CD8-positive, alpha-beta memory T cell (primary cell): Measurements from ENCODE around the gene FGF13. TPM values are rescaled to one million over a fixed set of nuclear protein-coding genes. Genes with fewer than 3 reads are reported as not detected.

ENCODE experiments used
- CTCF ChIA-PET: fragments of 350-600 bp; sonication (Branson Sonifier 250); formaldehyde crosslinking; loops from one replicate; lab custom pipeline; 2021; ENCODE audit warnings: antibody characterized with exemption; lab: Charles Lee
- POLR2A ChIA-PET: fragments of 350-600 bp; sonication (Branson Sonifier 250); formaldehyde crosslinking; loops from one replicate; lab custom pipeline; 2021; ENCODE audit warnings: antibody characterized with exemption; lab: Charles Lee
- DNase-seq, 5 donors: peaks; one replicate each; pipeline versions ENCODE4 v3.0.0 to v3.0.0-alpha.2; 2020 to 2022; ENCODE audit warnings: mixed read lengths in 1 of 5
- H3K27ac ChIP-seq: one replicate; pipeline ENCODE4 v1.7.0; 2013; ENCODE audit warnings: low read depth, mild to moderate bottlenecking, low read length, moderate library complexity
- H3K27me3 ChIP-seq: 2 replicates; pipeline ENCODE4 v1.7.0; 2013; ENCODE audit warnings: low read length, mild to moderate bottlenecking; ENCODE audit not compliant: insufficient read depth, poor library complexity, severe bottlenecking
- H3K36me3 ChIP-seq: 2 replicates; pipeline ENCODE4 v1.7.0; 2013; ENCODE audit warnings: mild to moderate bottlenecking, low read length, moderate library complexity; ENCODE audit not compliant: insufficient read depth
- H3K4me1 ChIP-seq: 2 replicates; pipeline ENCODE4 v1.7.0; 2013; ENCODE audit warnings: mild to moderate bottlenecking, low read length, moderate library complexity; ENCODE audit not compliant: insufficient read depth
- H3K4me3 ChIP-seq: 2 replicates; pipeline ENCODE4 v1.7.0; 2013; ENCODE audit warnings: mild to moderate bottlenecking, low read length
- H3K9me3 ChIP-seq: 2 replicates; pipeline ENCODE4 v1.7.0; 2013; ENCODE audit warnings: mild to moderate bottlenecking, low read length
- H3K27ac Mint-ChIP-seq, 8 donors: one replicate each; pipeline ENCODE4 v1.8.0; 2020 to 2021; ENCODE audit warnings: mixed read lengths in 8 of 8, mild to moderate bottlenecking in 6 of 8, inconsistent platforms in 3 of 8, moderate library complexity in 3 of 8
- H3K27me3 Mint-ChIP-seq, 2 donors: one replicate each; pipeline ENCODE4 v1.8.0; 2020 to 2021; ENCODE audit warnings: mixed read lengths in 2 of 2, mild to moderate bottlenecking in 1 of 2, moderate library complexity in 1 of 2
- H3K36me3 Mint-ChIP-seq, 3 donors: one replicate each; pipeline ENCODE4 v1.8.0; 2020 to 2021; ENCODE audit warnings: mixed read lengths in 3 of 3, inconsistent platforms in 1 of 3, mild to moderate bottlenecking in 1 of 3
- H3K4me1 Mint-ChIP-seq, 3 donors: one replicate each; pipeline ENCODE4 v1.8.0; 2020 to 2021; ENCODE audit warnings: mixed read lengths in 3 of 3, inconsistent platforms in 1 of 3, mild to moderate bottlenecking in 1 of 3
- H3K4me3 Mint-ChIP-seq, 7 donors: one replicate each; pipeline ENCODE4 v1.8.0; 2020 to 2021; ENCODE audit warnings: mixed read lengths in 7 of 7, mild to moderate bottlenecking in 6 of 7, moderate library complexity in 4 of 7, inconsistent platforms in 2 of 7
- H3K9me3 Mint-ChIP-seq, 5 donors: one replicate each; pipeline ENCODE4 v1.8.0; 2020 to 2022; ENCODE audit warnings: mixed read lengths in 5 of 5, mild to moderate bottlenecking in 3 of 5, moderate library complexity in 2 of 5, inconsistent platforms in 1 of 5
- polyA plus RNA-seq: library from polyadenylated mRNA; unstranded; fragments of 300-500 nt; fragmentation: Illumina TruSeq; gene quantifications from one replicate; pipeline ENCODE4 v1.2.3, GENCODE V29; 2021
- total RNA-seq, 2 experiments: library from RNA; stranded (reverse); gene quantifications; one replicate each; pipeline ENCODE4 v1.2.3, GENCODE V29; 2021

Gene FGF13
- total and polyA plus RNA-seq, 3 experiments from 2014 or later: not detected

DNA sequence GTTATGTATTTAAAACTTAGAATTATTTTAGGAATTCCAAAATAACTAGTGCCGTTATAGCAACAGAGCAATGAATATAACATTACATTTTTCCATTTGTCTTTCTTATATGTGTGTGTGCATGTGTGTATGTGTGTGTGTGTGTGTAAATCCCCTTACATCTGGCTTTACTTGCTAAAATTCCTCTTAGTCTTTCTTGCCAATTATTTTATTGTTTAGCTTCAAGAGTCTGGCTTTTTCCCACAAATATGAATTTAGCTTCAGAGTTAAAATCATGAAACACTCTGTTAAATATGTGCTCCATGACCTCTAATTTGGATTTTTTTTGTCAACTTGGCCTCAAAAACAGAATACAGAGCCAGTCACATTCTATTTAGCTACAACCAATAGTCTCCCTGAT lies 18.9 kb downstream of the FGF13 start:
- no peaks in the 10 kb centered on the region for H3K4me1 Mint-ChIP-seq
- H3K27ac Mint-ChIP-seq: no peak overlapping the region
- Histone ChIP-seq H3K27me3 (no peaks in the 10 kb centered on the region), H3K27ac (no peak overlapping the region), H3K4me1 (no peaks in the 10 kb centered on the region), H3K4me3 (no peak overlapping the region), H3K9me3 (no peaks in the 10 kb centered on the region), H3K36me3 (no peaks in the 10 kb centered on the region)
- H3K36me3 Mint-ChIP-seq: no peaks in the 10 kb centered on the region
- DNase-seq: no peak
- no peaks in the 10 kb centered on the region for H3K9me3 Mint-ChIP-seq
- ChIA-PET POLR2A (no interaction called here), CTCF (no interaction called here)
- no peak overlapping the region for H3K4me3 Mint-ChIP-seq
- no peaks in the 10 kb centered on the region for H3K27me3 Mint-ChIP-seq

DNA sequence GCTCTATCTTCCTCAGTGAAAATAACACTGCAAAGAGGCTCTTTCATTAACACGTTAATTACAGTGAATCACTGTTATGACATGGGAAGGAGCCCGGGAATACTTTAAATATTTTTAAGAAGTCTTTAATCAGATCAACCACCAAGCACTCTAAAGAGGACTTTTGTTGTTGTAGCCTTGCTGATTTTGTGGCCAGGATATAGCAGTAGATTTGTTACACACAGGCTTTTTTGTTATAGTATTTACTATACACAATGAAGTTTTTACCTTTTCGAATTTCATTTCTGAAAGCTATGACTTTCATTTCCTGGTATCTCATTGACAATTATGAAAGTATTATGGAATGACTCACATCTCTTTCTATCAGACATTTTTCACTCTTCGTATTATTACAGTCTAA lies 20.3 kb downstream of the FGF13 start:
- Histone ChIP-seq H3K36me3 (no peaks in the 10 kb centered on the region), H3K27me3 (no peaks in the 10 kb centered on the region), H3K4me3 (no peak overlapping the region), H3K9me3 (no peaks in the 10 kb centered on the region), H3K4me1 (no peaks in the 10 kb centered on the region), H3K27ac (no peak overlapping the region)
- POLR2A ChIA-PET: no interaction called here
- no peaks in the 10 kb centered on the region for H3K9me3 Mint-ChIP-seq
- no peak overlapping the region for H3K27ac Mint-ChIP-seq
- no peak overlapping the region for H3K4me3 Mint-ChIP-seq
- DNase-seq: no peak
- H3K4me1 Mint-ChIP-seq: no peaks in the 10 kb centered on the region
- no peaks in the 10 kb centered on the region for H3K27me3 Mint-ChIP-seq
- no peaks in the 10 kb centered on the region for H3K36me3 Mint-ChIP-seq
- CTCF ChIA-PET: no interaction called here

DNA sequence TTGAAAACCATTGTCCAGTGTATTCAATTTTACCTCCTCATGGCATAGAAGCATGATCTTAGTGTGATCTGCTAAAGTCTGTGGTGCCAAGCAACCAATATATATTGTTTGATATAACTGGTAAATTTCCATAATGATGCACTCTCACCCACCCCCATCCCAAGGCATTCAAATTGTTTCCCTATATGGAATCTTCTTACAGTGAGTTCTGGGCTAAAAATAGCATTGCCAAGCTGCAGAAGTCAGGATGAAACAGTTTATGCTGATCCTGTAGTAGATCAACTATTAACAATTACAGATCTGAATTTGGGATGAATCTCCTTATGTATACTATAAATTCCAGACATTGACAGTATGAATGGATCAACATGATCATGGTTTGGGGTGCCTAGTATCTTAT lies 20.9 kb downstream of the FGF13 start:
- H3K27me3 ChIP-seq: no peaks in the 10 kb centered on the region
- Mint-ChIP-seq H3K27me3 (no peaks in the 10 kb centered on the region), H3K9me3 (no peaks in the 10 kb centered on the region), H3K4me3 (no peak overlapping the region), H3K27ac (no peak overlapping the region), H3K4me1 (no peaks in the 10 kb centered on the region), H3K36me3 (no peaks in the 10 kb centered on the region)
- no peaks in the 10 kb centered on the region for H3K9me3 ChIP-seq
- DNase-seq: no peak
- no peak overlapping the region for H3K27ac ChIP-seq
- no peaks in the 10 kb centered on the region for H3K36me3 ChIP-seq
- H3K4me3 ChIP-seq: no peak overlapping the region
- no peaks in the 10 kb centered on the region for H3K4me1 ChIP-seq
- ChIA-PET CTCF (no interaction called here), POLR2A (no interaction called here)

- no peak overlapping the region for H3K4me3 Mint-ChIP-seq
- no peaks in the 10 kb centered on the region for H3K36me3 Mint-ChIP-seq
- H3K27ac Mint-ChIP-seq: no peak overlapping the region
- Histone ChIP-seq H3K27me3 (no peaks in the 10 kb centered on the region), H3K4me1 (no peaks in the 10 kb centered on the region), H3K4me3 (no peak overlapping the region), H3K9me3 (no peaks in the 10 kb centered on the region), H3K27ac (no peak overlapping the region), H3K36me3 (no peaks in the 10 kb centered on the region)
- ChIA-PET POLR2A (no interaction called here), CTCF (no interaction called here)
- H3K4me1 Mint-ChIP-seq: no peaks in the 10 kb centered on the region
- no peaks in the 10 kb centered on the region for H3K9me3 Mint-ChIP-seq
- H3K27me3 Mint-ChIP-seq: no peaks in the 10 kb centered on the region
- no peak for DNase-seq
These were observed 27.9 kb downstream of the FGF13 start for GRCh38 chrX:138683600-138683999.

DNA sequence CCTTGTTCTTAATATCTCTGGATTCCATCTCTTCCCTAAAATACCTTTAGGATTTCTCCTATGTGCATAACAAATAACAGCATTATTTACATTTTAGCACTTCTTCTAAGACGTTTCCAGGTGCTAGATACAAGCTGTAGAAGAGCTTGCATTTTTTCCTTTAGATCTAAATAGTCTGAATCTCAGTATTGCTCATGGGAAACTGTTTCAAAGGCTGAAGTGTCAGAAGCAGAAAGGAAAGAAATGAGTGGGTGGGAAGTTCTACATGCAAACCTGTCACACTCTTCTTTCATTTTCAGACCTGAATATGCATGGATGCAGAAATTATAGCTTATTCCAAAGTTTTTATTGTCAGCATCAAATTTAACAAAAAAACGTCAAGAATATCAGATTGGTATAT lies 41.8 kb downstream of the FGF13 start:
- no peak overlapping the region for H3K4me3 Mint-ChIP-seq
- Histone ChIP-seq H3K9me3 (no peaks in the 10 kb centered on the region), H3K36me3 (no peaks in the 10 kb centered on the region), H3K4me3 (no peak overlapping the region), H3K27me3 (no peaks in the 10 kb centered on the region), H3K4me1 (no peaks in the 10 kb centered on the region), H3K27ac (no peak overlapping the region)
- no peak overlapping the region for H3K27ac Mint-ChIP-seq
- H3K9me3 Mint-ChIP-seq: no peaks in the 10 kb centered on the region
- no peaks in the 10 kb centered on the region for H3K36me3 Mint-ChIP-seq
- CTCF ChIA-PET: no interaction called here
- POLR2A ChIA-PET: no interaction called here
- no peaks in the 10 kb centered on the region for H3K27me3 Mint-ChIP-seq
- no peaks in the 10 kb centered on the region for H3K4me1 Mint-ChIP-seq
- no peak for DNase-seq

DNA sequence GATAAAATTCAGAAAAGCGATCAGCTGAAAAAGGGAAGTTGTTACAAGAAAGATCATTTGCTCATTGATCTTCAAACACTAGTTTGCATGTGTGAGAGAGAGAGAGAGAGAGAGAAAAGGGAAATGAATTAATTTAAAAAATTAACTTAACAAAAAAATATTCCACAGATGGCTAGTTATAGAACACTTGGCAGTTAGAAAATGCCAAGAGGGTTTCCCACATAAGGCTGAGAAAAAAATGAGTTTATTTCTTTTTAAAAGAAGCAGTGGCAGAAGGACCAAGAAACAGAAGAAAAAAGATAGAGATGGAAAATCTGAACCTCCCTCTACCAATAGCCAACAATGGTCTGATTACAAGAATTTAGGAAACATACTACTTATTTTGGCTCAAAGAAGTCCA lies 47.1 kb downstream of the FGF13 start:
- Mint-ChIP-seq H3K27me3 (peaks cover 0 to 3% of the 10 kb centered on the region in 2 donors), H3K4me1 (no peaks in the 10 kb centered on the region), H3K36me3 (no peaks in the 10 kb centered on the region), H3K4me3 (no peak overlapping the region), H3K9me3 (peaks cover 0 to 2% (median 0%) of the 10 kb centered on the region in 5 donors), H3K27ac (no peak overlapping the region)
- H3K4me1 ChIP-seq: no peaks in the 10 kb centered on the region
- no peaks in the 10 kb centered on the region for H3K9me3 ChIP-seq
- DNase-seq: no peak
- no peaks in the 10 kb centered on the region for H3K27me3 ChIP-seq
- no peaks in the 10 kb centered on the region for H3K36me3 ChIP-seq
- CTCF ChIA-PET: no interaction called here
- H3K27ac ChIP-seq: no peak overlapping the region
- no peak overlapping the region for H3K4me3 ChIP-seq
- POLR2A ChIA-PET: no interaction called here

GRCh38 chrX:138664016-138664415 lies 47.5 kb downstream of the FGF13 start:
- no peak overlapping the region for H3K27ac ChIP-seq
- CTCF ChIA-PET: no interaction called here
- H3K9me3 Mint-ChIP-seq: peaks cover 0 to 2% (median 0%) of the 10 kb centered on the region in 5 donors

DNA sequence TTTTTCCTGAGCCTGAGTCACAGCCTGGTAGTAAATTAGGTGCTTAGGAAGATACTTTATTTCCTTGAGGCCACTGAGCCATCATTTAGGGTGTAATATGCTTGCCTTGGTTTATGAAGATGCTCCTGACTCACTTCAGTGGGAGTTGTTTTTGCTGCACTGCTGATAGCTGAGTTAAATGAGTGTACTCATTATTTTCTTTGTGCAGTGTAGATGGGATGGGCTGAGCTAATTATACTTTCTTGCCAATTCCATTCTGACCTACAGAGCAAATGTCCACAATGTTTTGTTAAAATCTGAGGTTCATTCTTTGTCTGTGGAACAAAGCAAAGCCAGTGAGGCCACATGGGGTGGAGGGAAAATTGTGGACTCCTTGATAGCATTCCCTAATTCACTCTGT lies 60.0 kb downstream of the FGF13 start:
- Mint-ChIP-seq H3K36me3 (no peaks in the 10 kb centered on the region), H3K27me3 (peaks cover 0 to 2% of the 10 kb centered on the region in 2 donors), H3K27ac (no peak overlapping the region), H3K4me3 (no peak overlapping the region), H3K9me3 (peaks cover 0 to 3% (median 0%) of the 10 kb centered on the region in 5 donors), H3K4me1 (no peaks in the 10 kb centered on the region)
- H3K27ac ChIP-seq: no peak overlapping the region
- H3K4me1 ChIP-seq: no peaks in the 10 kb centered on the region
- ChIA-PET POLR2A (no interaction called here), CTCF (no interaction called here)
- DNase-seq: no peak
- no peaks in the 10 kb centered on the region for H3K36me3 ChIP-seq
- H3K27me3 ChIP-seq: no peaks in the 10 kb centered on the region
- no peaks in the 10 kb centered on the region for H3K9me3 ChIP-seq
- no peak overlapping the region for H3K4me3 ChIP-seq

More at GRCh38 chrX:138664016-138664415, 47.5 kb downstream of the FGF13 start:
- no peak for DNase-seq
- peaks cover 0 to 3% of the 10 kb centered on the region in 2 donors for H3K27me3 Mint-ChIP-seq
- H3K36me3 Mint-ChIP-seq: no peaks in the 10 kb centered on the region
- POLR2A ChIA-PET: no interaction called here
- H3K27me3 ChIP-seq: no peaks in the 10 kb centered on the region
- H3K4me3 ChIP-seq: no peak overlapping the region
- H3K4me1 ChIP-seq: no peaks in the 10 kb centered on the region
- no peaks in the 10 kb centered on the region for H3K4me1 Mint-ChIP-seq
- H3K9me3 ChIP-seq: no peaks in the 10 kb centered on the region
- H3K27ac Mint-ChIP-seq: no peak overlapping the region
- H3K36me3 ChIP-seq: no peaks in the 10 kb centered on the region
- H3K4me3 Mint-ChIP-seq: no peak overlapping the region

DNA sequence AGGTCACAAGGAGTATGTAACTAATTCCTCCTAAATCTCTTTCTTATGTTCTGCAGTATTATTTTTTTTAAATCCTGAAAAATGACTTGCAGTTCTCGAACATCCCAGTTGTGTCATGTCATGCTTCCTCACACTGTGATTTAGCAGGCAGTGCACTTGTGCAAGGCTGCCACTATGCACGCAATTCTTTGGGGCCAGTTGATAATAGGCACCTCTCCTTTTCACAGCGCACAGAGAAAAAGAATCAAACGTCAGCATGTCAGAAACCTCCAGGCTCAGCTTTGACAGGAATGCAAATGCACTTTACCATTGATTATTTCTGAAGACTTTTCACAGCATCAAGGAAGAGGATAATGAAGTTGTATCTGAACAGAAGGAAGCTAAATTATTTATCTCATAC lies 62.9 kb downstream of the FGF13 start:
- DNase-seq: no peak
- no peaks in the 10 kb centered on the region for H3K4me1 Mint-ChIP-seq
- CTCF ChIA-PET: no interaction called here
- no peaks in the 10 kb centered on the region for H3K27me3 Mint-ChIP-seq
- no peak overlapping the region for H3K4me3 ChIP-seq
- H3K27me3 ChIP-seq: no peaks in the 10 kb centered on the region
- no peak overlapping the region for H3K4me3 Mint-ChIP-seq
- no peaks in the 10 kb centered on the region for H3K36me3 Mint-ChIP-seq
- peaks cover 0 to 2% (median 0%) of the 10 kb centered on the region in 5 donors for H3K9me3 Mint-ChIP-seq
- H3K27ac Mint-ChIP-seq: no peak overlapping the region
- no peaks in the 10 kb centered on the region for H3K9me3 ChIP-seq
- POLR2A ChIA-PET: no interaction called here
- no peaks in the 10 kb centered on the region for H3K4me1 ChIP-seq
- no peak overlapping the region for H3K27ac ChIP-seq
- H3K36me3 ChIP-seq: no peaks in the 10 kb centered on the region
